HG03066 (cell line): ENCODE measurements around the gene FNDC5.
A peak's percentile ranks its signal among the peaks of the same experiment; 100 is the strongest.

Experiments
- ATAC-seq: cut with Tn5 transposase; IDR thresholded peaks from one replicate; pipeline ENCODE4 v1.9.1; 2021; ENCODE audit warnings: low read depth; ENCODE audit not compliant: unreplicated experiment

Gene FNDC5

GRCh38 chr1:32817815-32818786 lies 52.6 kb downstream of the FNDC5 start:
- ATAC-seq = peak; percentile 1

- ATAC-seq = peak; percentile 82
Measured at GRCh38 chr1:32817159-32817814, 53.4 kb downstream of the FNDC5 start, which contains the start of the genes S100PBP and YARS1. TSS of gene S100PBP (plus strand) at chr1:32817653. CDS start at chr1:32826100, 8,447 bp downstream. TSS of gene YARS1 (minus strand) at chr1:32817358. CDS start at chr1:32817244, 114 bp downstream.

GRCh38 chr1:32816676-32817158 lies 54.0 kb downstream of the FNDC5 start:
- peak; percentile 5 for ATAC-seq

- no peak for ATAC-seq
Measured at GRCh38 chr1:32813941-32814739, 56.6 kb downstream of the FNDC5 start.
